Measurements from ENCODE around the gene CD2.
A peak's percentile ranks its signal among the peaks of the same experiment; 100 is the strongest.

Gene CD2

GRCh38 chr1:116772648-116773045 lies 18.4 kb downstream of the CD2 start:
- H3K27me3 ChIP-seq (ENCODE audit: control insufficient read depth in 3 of 3, insufficient read depth in 3 of 3, low read depth in 1 of 3, low read length in 3 of 3), result no peaks in the 10 kb centered on the region
- H3K4me3 ChIP-seq (ENCODE audit: low read length in 2 of 2), result no peak overlapping the region
- no peak overlapping the region for H3K14ac ChIP-seq (ENCODE audit: low read length)
- peaks cover 0 to 3% of the 10 kb centered on the region in 2 donors for H3K9me3 ChIP-seq (replicated peaks in 1 of 2; ENCODE audit: control insufficient read depth in 2 of 2, insufficient read depth in 1 of 2, low read depth in 1 of 2, low read length in 2 of 2)
- no peak overlapping the region for H3K4ac ChIP-seq (ENCODE audit: low read length)
- H3K23ac ChIP-seq (ENCODE audit: low read depth, low read length, poor library complexity), result no peak overlapping the region
- DNase-seq (ENCODE audit: low spot score), result no peak
- H2BK5ac ChIP-seq (ENCODE audit: low read length), result no peak overlapping the region
- no peak overlapping the region for H2BK120ac ChIP-seq (ENCODE audit: low read depth, low read length)
- no peak overlapping the region for H4K8ac ChIP-seq (ENCODE audit: low read depth, low read length)
- no peak overlapping the region for H3K27ac ChIP-seq (replicated peaks; ENCODE audit: low read length)
- H3K4me2 ChIP-seq (ENCODE audit: insufficient read depth, low read length, poor library complexity, severe bottlenecking), result no peak overlapping the region
- no peak overlapping the region for H3K18ac ChIP-seq (ENCODE audit: low read length)
- no peak overlapping the region for H3K9ac ChIP-seq (ENCODE audit: low read depth, low read length, poor library complexity)
- no peak overlapping the region for H2BK12ac ChIP-seq (ENCODE audit: low read length)
- no peaks in the 10 kb centered on the region for H3K36me3 ChIP-seq (replicated peaks in 1 of 2; ENCODE audit: control insufficient read depth in 2 of 2, insufficient read depth in 2 of 2, low read length in 2 of 2)
- H2AFZ ChIP-seq (ENCODE audit: low read length), result no peak overlapping the region
- WGBS, 2 donors (ENCODE audit: extremely low coverage in 2 of 2, insufficient read length in 2 of 2, insufficient replicate concordance in 1 of 2), result no CpG with 5 or more reads among the region's 1 CpG
- H3K79me1 ChIP-seq (ENCODE audit: low read depth, low read length), result no peaks in the 10 kb centered on the region
- no peak overlapping the region for H2BK15ac ChIP-seq (ENCODE audit: low read length)
- H4K91ac ChIP-seq (ENCODE audit: low read depth, low read length, poor library complexity), result no peak overlapping the region
- no peak overlapping the region for H2AK5ac ChIP-seq (ENCODE audit: low read depth, low read length)
- H3K4me1 ChIP-seq (ENCODE audit: control insufficient read depth in 2 of 2, insufficient read depth in 1 of 2, low read depth in 1 of 2, low read length in 2 of 2), result no peaks in the 10 kb centered on the region

GRCh38 chr1:116775116-116775752 lies 21.0 kb downstream of the CD2 start:
- no peak overlapping the region for H2BK15ac ChIP-seq (ENCODE audit: low read length)
- no peaks in the 10 kb centered on the region for H3K27me3 ChIP-seq (ENCODE audit: control insufficient read depth in 3 of 3, insufficient read depth in 3 of 3, low read depth in 1 of 3, low read length in 3 of 3)
- H3K27ac ChIP-seq (replicated peaks; ENCODE audit: low read length), result no peak overlapping the region
- no peaks in the 10 kb centered on the region for H3K79me1 ChIP-seq (ENCODE audit: low read depth, low read length)
- no peak overlapping the region for H3K14ac ChIP-seq (ENCODE audit: low read length)
- no peak overlapping the region for H3K4ac ChIP-seq (ENCODE audit: low read length)
- WGBS, 2 donors (ENCODE audit: extremely low coverage in 2 of 2, insufficient read length in 2 of 2, insufficient replicate concordance in 1 of 2), result no CpG with 5 or more reads among the region's 29 CpGs
- no peak overlapping the region for H2AFZ ChIP-seq (ENCODE audit: low read length)
- H3K18ac ChIP-seq (ENCODE audit: low read length), result peak overlapping the region; percentile 48
- no peak overlapping the region for H2AK5ac ChIP-seq (ENCODE audit: low read depth, low read length)
- H3K4me2 ChIP-seq (ENCODE audit: insufficient read depth, low read length, poor library complexity, severe bottlenecking), result no peak overlapping the region
- no peaks in the 10 kb centered on the region for H3K4me1 ChIP-seq (ENCODE audit: control insufficient read depth in 2 of 2, insufficient read depth in 1 of 2, low read depth in 1 of 2, low read length in 2 of 2)
- H3K4me3 ChIP-seq (ENCODE audit: low read length in 2 of 2), result no peak overlapping the region
- H3K23ac ChIP-seq (ENCODE audit: low read depth, low read length, poor library complexity), result no peak overlapping the region
- H4K91ac ChIP-seq (ENCODE audit: low read depth, low read length, poor library complexity), result no peak overlapping the region
- no peak for DNase-seq (ENCODE audit: low spot score)
- peaks cover 0 to 3% of the 10 kb centered on the region in 2 donors for H3K9me3 ChIP-seq (replicated peaks in 1 of 2; ENCODE audit: control insufficient read depth in 2 of 2, insufficient read depth in 1 of 2, low read depth in 1 of 2, low read length in 2 of 2)
- no peak overlapping the region for H3K9ac ChIP-seq (ENCODE audit: low read depth, low read length, poor library complexity)
- H4K8ac ChIP-seq (ENCODE audit: low read depth, low read length), result no peak overlapping the region
- H3K36me3 ChIP-seq (replicated peaks in 1 of 2; ENCODE audit: control insufficient read depth in 2 of 2, insufficient read depth in 2 of 2, low read length in 2 of 2), result no peaks in the 10 kb centered on the region
- H2BK120ac ChIP-seq (ENCODE audit: low read depth, low read length), result no peak overlapping the region
- no peak overlapping the region for H2BK5ac ChIP-seq (ENCODE audit: low read length)
- H2BK12ac ChIP-seq (ENCODE audit: low read length), result no peak overlapping the region

- Histone ChIP-seq H3K36me3 (replicated peaks in 1 of 2; ENCODE audit: control insufficient read depth in 2 of 2, insufficient read depth in 2 of 2, low read length in 2 of 2) (no peaks in the 10 kb centered on the region), H3K9me3 (replicated peaks in 1 of 2; ENCODE audit: control insufficient read depth in 2 of 2, insufficient read depth in 1 of 2, low read depth in 1 of 2, low read length in 2 of 2) (peaks cover 0 to 3% of the 10 kb centered on the region in 2 donors), H2BK12ac (ENCODE audit: low read length) (no peak overlapping the region), H2BK120ac (ENCODE audit: low read depth, low read length) (no peak overlapping the region), H3K14ac (ENCODE audit: low read length) (no peak overlapping the region), H3K27ac (replicated peaks; ENCODE audit: low read length) (no peak overlapping the region), H4K91ac (ENCODE audit: low read depth, low read length, poor library complexity) (no peak overlapping the region), H3K9ac (ENCODE audit: low read depth, low read length, poor library complexity) (no peak overlapping the region), H3K4me1 (ENCODE audit: control insufficient read depth in 2 of 2, insufficient read depth in 1 of 2, low read depth in 1 of 2, low read length in 2 of 2) (no peaks in the 10 kb centered on the region), H2AFZ (ENCODE audit: low read length) (no peak overlapping the region), H3K4me2 (ENCODE audit: insufficient read depth, low read length, poor library complexity, severe bottlenecking) (no peak overlapping the region), H3K4me3 (ENCODE audit: low read length in 2 of 2) (no peak overlapping the region), H3K4ac (ENCODE audit: low read length) (no peak overlapping the region), H3K18ac (ENCODE audit: low read length) (no peak overlapping the region), H2AK5ac (ENCODE audit: low read depth, low read length) (no peak overlapping the region), H2BK5ac (ENCODE audit: low read length) (no peak overlapping the region), H4K8ac (ENCODE audit: low read depth, low read length) (no peak overlapping the region), H2BK15ac (ENCODE audit: low read length) (no peak overlapping the region), H3K79me1 (ENCODE audit: low read depth, low read length) (no peaks in the 10 kb centered on the region), H3K23ac (ENCODE audit: low read depth, low read length, poor library complexity) (no peak overlapping the region), H3K27me3 (ENCODE audit: control insufficient read depth in 3 of 3, insufficient read depth in 3 of 3, low read depth in 1 of 3, low read length in 3 of 3) (no peaks in the 10 kb centered on the region)
- no peak for DNase-seq (ENCODE audit: low spot score)
- WGBS, 2 donors (ENCODE audit: extremely low coverage in 2 of 2, insufficient read length in 2 of 2, insufficient replicate concordance in 1 of 2), result no CpG with 5 or more reads among the region's 3 CpGs
Observed at GRCh38 chr1:116777831-116778830, 23.9 kb downstream of the CD2 start.

DNA sequence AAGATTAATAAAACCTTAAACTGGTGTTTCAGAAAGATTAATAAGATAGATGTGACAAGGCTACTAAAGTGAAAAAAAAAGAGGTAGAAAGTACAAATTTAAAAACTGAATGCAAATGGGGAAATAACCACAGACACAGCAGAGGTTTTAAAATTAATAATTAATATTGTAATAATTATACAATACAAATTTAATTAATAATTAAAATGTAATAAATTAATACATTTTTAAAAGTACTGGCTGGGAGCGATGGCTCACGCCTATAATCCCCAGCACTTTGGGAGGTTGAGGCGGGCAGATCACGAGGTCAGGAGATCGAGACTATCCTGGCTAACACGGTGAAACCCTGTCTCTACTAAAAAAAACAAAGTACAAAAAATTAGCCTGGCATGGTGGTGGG lies 26.8 kb downstream of the CD2 start:
- H2BK5ac ChIP-seq (ENCODE audit: low read length), result no peak overlapping the region
- H4K91ac ChIP-seq (ENCODE audit: low read depth, low read length, poor library complexity), result no peak overlapping the region
- no peak overlapping the region for H3K23ac ChIP-seq (ENCODE audit: low read depth, low read length, poor library complexity)
- no CpG with 5 or more reads among the region's 6 CpGs for WGBS, 2 donors (ENCODE audit: extremely low coverage in 2 of 2, insufficient read length in 2 of 2, insufficient replicate concordance in 1 of 2)
- H2BK120ac ChIP-seq (ENCODE audit: low read depth, low read length), result no peak overlapping the region
- H3K9ac ChIP-seq (ENCODE audit: low read depth, low read length, poor library complexity), result no peak overlapping the region
- H2BK12ac ChIP-seq (ENCODE audit: low read length), result no peak overlapping the region
- H3K79me1 ChIP-seq (ENCODE audit: low read depth, low read length), result no peaks in the 10 kb centered on the region
- H2AK5ac ChIP-seq (ENCODE audit: low read depth, low read length), result no peak overlapping the region
- no peak overlapping the region for H3K4ac ChIP-seq (ENCODE audit: low read length)
- no peak for DNase-seq (ENCODE audit: low spot score)
- H2AFZ ChIP-seq (ENCODE audit: low read length), result no peak overlapping the region
- no peak overlapping the region for H3K18ac ChIP-seq (ENCODE audit: low read length)
- H3K4me3 ChIP-seq (ENCODE audit: low read length in 2 of 2), result no peak overlapping the region
- H3K27ac ChIP-seq (replicated peaks; ENCODE audit: low read length), result no peak overlapping the region
- H3K36me3 ChIP-seq (replicated peaks in 1 of 2; ENCODE audit: control insufficient read depth in 2 of 2, insufficient read depth in 2 of 2, low read length in 2 of 2), result no peaks in the 10 kb centered on the region
- H3K9me3 ChIP-seq (replicated peaks in 1 of 2; ENCODE audit: control insufficient read depth in 2 of 2, insufficient read depth in 1 of 2, low read depth in 1 of 2, low read length in 2 of 2), result no peaks in the 10 kb centered on the region
- no peaks in the 10 kb centered on the region for H3K27me3 ChIP-seq (ENCODE audit: control insufficient read depth in 3 of 3, insufficient read depth in 3 of 3, low read depth in 1 of 3, low read length in 3 of 3)
- H3K4me2 ChIP-seq (ENCODE audit: insufficient read depth, low read length, poor library complexity, severe bottlenecking), result no peak overlapping the region
- H4K8ac ChIP-seq (ENCODE audit: low read depth, low read length), result no peak overlapping the region
- no peak overlapping the region for H3K14ac ChIP-seq (ENCODE audit: low read length)
- peaks cover 0 to 1% of the 10 kb centered on the region in 2 donors for H3K4me1 ChIP-seq (ENCODE audit: control insufficient read depth in 2 of 2, insufficient read depth in 1 of 2, low read depth in 1 of 2, low read length in 2 of 2)
- no peak overlapping the region for H2BK15ac ChIP-seq (ENCODE audit: low read length)
